GM12878 (cell line): Measurements from ENCODE around the gene CLASRP. TPM values are rescaled to one million over a fixed set of nuclear protein-coding genes. Genes with fewer than 3 reads are reported as not detected.

Experiments
- ATAC-seq: fragments of 200-7000 bp; cut with Tn5 transposase; 3 replicates; pipeline ENCODE4 v1.9.1; 2020; ENCODE audit warnings: mild to moderate bottlenecking, moderate library complexity
- BruUV-seq: library from RNA; stranded (reverse); fragments of 400-500 nt; replicated peaks from 2 replicates; lab custom pipeline; 2021; lab: Mats Ljungman, UMichigan
- CTCF ChIA-PET: fragments of 300-600 bp; sonication (Branson Sonifier 250); formaldehyde crosslinking; extraction: SDS; loops from one replicate; lab custom pipeline; 2021; ENCODE audit warnings: inconsistent platforms; lab: Yijun Ruan, JAX
- POLR2A ChIA-PET: fragments of 350-600 bp; formaldehyde crosslinking; extraction: SDS; loops from one replicate; lab custom pipeline; 2021; ENCODE audit warnings: inconsistent platforms; lab: Charles Lee
- RAD21 ChIA-PET: fragments of 300-600 bp; sonication (Branson Sonifier 250); formaldehyde crosslinking; loops from one replicate; lab custom pipeline; 2023; ENCODE audit warnings: antibody characterized with exemption; ENCODE audit not compliant: unreplicated experiment; lab: Charles Lee
- SMC1A ChIA-PET: fragments of 300-600 bp; sonication (Branson Sonifier 250); formaldehyde crosslinking; loops from one replicate; lab custom pipeline; 2023; ENCODE audit not compliant: unreplicated experiment, uncharacterized antibody; lab: Charles Lee
- DNase-seq: peaks from one replicate; pipeline ENCODE4 v3.0.0-alpha.2; 2011; ENCODE audit warnings: low read depth, low spot score
- FAIRE-seq: peaks from 3 replicates; lab custom pipeline; 2011; peaks lifted over from hg19 to GRCh38; lab: Jason Lieb, UNC
- H2AFZ ChIP-seq: 2 replicates; pipeline ENCODE4 v1.6.0; 2011; ENCODE audit warnings: low read depth, low read length, control low read depth; ENCODE audit not compliant: control insufficient read depth
- H3K27ac ChIP-seq: 2 replicates; pipeline ENCODE4 v1.5.1; 2011; ENCODE audit warnings: control low read depth; ENCODE audit not compliant: control insufficient read depth, insufficient read depth
- H3K27me3 ChIP-seq, 2 experiments: replicated peaks in 1 of 2; 2 replicates each; pipeline versions ENCODE4 v1.6.0 to v1.6.1; 2011; ENCODE audit warnings: low read length in 1 of 2; ENCODE audit not compliant: control insufficient read depth in 2 of 2, insufficient read depth in 2 of 2
- H3K36me3 ChIP-seq, 2 experiments: 2 replicates each; pipeline ENCODE4 v1.5.1; 2011; ENCODE audit warnings: low read length in 1 of 2; ENCODE audit not compliant: control insufficient read depth in 2 of 2, insufficient read depth in 2 of 2
- H3K4me1 ChIP-seq: 2 replicates; pipeline ENCODE4 v1.6.1; 2011; ENCODE audit warnings: mild to moderate bottlenecking, low read length, moderate library complexity, mixed read lengths; ENCODE audit not compliant: control insufficient read depth, insufficient read depth
- H3K4me2 ChIP-seq: 2 replicates; pipeline ENCODE4 v1.6.0; 2011; ENCODE audit warnings: control low read depth; ENCODE audit not compliant: control insufficient read depth, insufficient read depth
- H3K4me3 ChIP-seq: fragments of 200-600 bp; sonication (generic); 2 replicates; pipeline ENCODE4 v1.5.1; 2016
- H3K79me2 ChIP-seq: 2 replicates; pipeline ENCODE4 v1.6.0; 2011; ENCODE audit warnings: low read length; ENCODE audit not compliant: control insufficient read depth, insufficient read depth
- H3K9ac ChIP-seq: 2 replicates; pipeline ENCODE4 v1.8.0; 2011; ENCODE audit warnings: low read length, control low read depth, mixed read lengths; ENCODE audit not compliant: control insufficient read depth, insufficient read depth
- H3K9me3 ChIP-seq: replicated peaks from 3 replicates; pipeline ENCODE4 v1.5.1; 2011; ENCODE audit warnings: mild to moderate bottlenecking, low read length; ENCODE audit not compliant: control insufficient read depth, insufficient read depth
- H4K20me1 ChIP-seq: 2 replicates; pipeline ENCODE4 v1.6.0; 2011; ENCODE audit not compliant: control insufficient read depth, insufficient read depth
- ATF2 ChIP-seq: IDR thresholded peaks from 2 replicates; pipeline ENCODE4 v1.6.1; 2012; ENCODE audit warnings: low read length, inconsistent platforms
- IKZF1 ChIP-seq: fragments of 450-650 bp; conservative IDR thresholded peaks from 2 replicates; pipeline ENCODE4 v1.6.1; 2017; ENCODE audit warnings: antibody characterized with exemption, mild to moderate bottlenecking
- MEF2A ChIP-seq: IDR thresholded peaks from 2 replicates; pipeline ENCODE4 v1.6.1; 2011; ENCODE audit warnings: low read depth, mild to moderate bottlenecking, low read length, moderate library complexity; ENCODE audit not compliant: insufficient read depth
- MEF2B ChIP-seq: fragments of 450-650 bp; IDR thresholded peaks from 2 replicates; pipeline ENCODE4 v1.6.1; 2018; ENCODE audit warnings: mild to moderate bottlenecking, moderate library complexity; ENCODE audit not compliant: partially characterized antibody, poor library complexity, severe bottlenecking
- NKRF ChIP-seq: fragments of 450-650 bp; conservative IDR thresholded peaks from 2 replicates; pipeline ENCODE4 v1.6.1; 2017; ENCODE audit warnings: mild to moderate bottlenecking, moderate library complexity
- NR2C2 ChIP-seq: IDR thresholded peaks from 2 replicates; pipeline ENCODE4 v1.6.1; 2011; ENCODE audit warnings: borderline replicate concordance, low read depth; ENCODE audit not compliant: control insufficient read depth, insufficient read length
- PML ChIP-seq: IDR thresholded peaks from 2 replicates; pipeline ENCODE4 v1.6.1; 2012; ENCODE audit warnings: low read length, inconsistent platforms
- YY1 ChIP-seq: IDR thresholded peaks from 2 replicates; pipeline ENCODE4 v1.6.1; 2011; ENCODE audit warnings: low read depth, mild to moderate bottlenecking, low read length
- ZNF207 ChIP-seq: fragments of 450-650 bp; IDR thresholded peaks from 2 replicates; pipeline ENCODE4 v1.6.1; 2014; ENCODE audit warnings: antibody characterized with exemption, mild to moderate bottlenecking, borderline replicate concordance
- ZNF384 ChIP-seq: IDR thresholded peaks from 2 replicates; pipeline ENCODE4 v1.6.1; 2012; ENCODE audit warnings: low read depth, mild to moderate bottlenecking, low read length, improper control_type of control experiment, borderline replicate concordance
- WGBS: methylation state at CpG from one replicate; pipeline ENCODE4 v1.1.6; 2016; ENCODE audit warnings: low lambda C conversion rate; ENCODE audit not compliant: insufficient replicate concordance, insufficient coverage; ENCODE audit errors: missing lambda C conversion rate; 5-methylcytosine and 5-hydroxymethylcytosine counted together
- in situ Hi-C: fragments of 300-500 bp; cut with MboI; formaldehyde crosslinking; loops from 9 replicates; pipeline ENCODE4 v1.14.3; 2018; ENCODE audit warnings: mixed read lengths
- intact Hi-C: fragments of 100-400 bp; cut with micrococcal nuclease; formaldehyde crosslinking; loops from one replicate; pipeline ENCODE4 v1.14.2; 2022; ENCODE audit not compliant: unreplicated experiment
- polyA plus RNA-seq, 11 experiments: library from polyadenylated mRNA; depleted of rRNA in 4 of 11; unstranded in 6 of 11; stranded (reverse) in 5 of 11; fragments of >200 nt; fragmentation: Nextera tagmentation in 4 of 11; fragmentation: Illumina TruSeq in 1 of 11; extraction: Ambion mirVana in 4 of 11; extraction: Trizol in 1 of 11; gene quantifications; 1 replicate in 1 of 11; 2 replicates in 10 of 11; pipeline versions ENCODE4 v1.2.1 to v1.2.3, GENCODE V29; 2011 to 2016; ENCODE audit warnings: inconsistent platforms in 2 of 11, missing spikeins in 2 of 11, low read depth in 1 of 11
- total RNA-seq, 4 experiments: library from RNA; depleted of rRNA in 3 of 4; stranded (reverse); fragments of >200 nt in 3 of 4; fragmentation: Illumina TruSeq in 1 of 4; extraction: Trizol in 1 of 4; gene quantifications; 2 replicates each; pipeline versions ENCODE4 v1.2.1 to v1.2.3, GENCODE V29; 2013 to 2021
- TF ChIP-seq, protein P1 (sequence below): fragments of 450-650 bp; IDR thresholded peaks from 2 replicates; pipeline ENCODE4 v1.6.1; 2016; ENCODE audit warnings: mild to moderate bottlenecking
- TF ChIP-seq, protein P2 (sequence below): IDR thresholded peaks from 2 replicates; pipeline ENCODE4 v1.6.1; 2011; ENCODE audit warnings: borderline replicate concordance, low read depth, mild to moderate bottlenecking, moderate library complexity, low read length; ENCODE audit not compliant: insufficient read depth, poor library complexity, severe bottlenecking

The CLASRP gene
- total and polyA plus RNA-seq, 10 of the 15 experiments (the other 5 are each of a cell fraction or from before 2014, with no cell fraction given) = 0.68 to 75.8 (median 30.2) TPM

GRCh38 chr19:45041125-45041524, 2.3 kb downstream of the CLASRP start:
- BruUV-seq = no TSS peak
- DNase-seq = no peak
- peak overlapping the region; percentile 30; the same call in 1 of the 2 replicates for H3K4me3 ChIP-seq
- H2AFZ ChIP-seq = no peak overlapping the region
- ChIA-PET CTCF (interaction anchor here (0.6 to 1.6 kb wide), 7 partner anchors 10 to 970 kb away, joined by 3 to 8 read pairs (median 4); partner anchors contain the start of gene RELB), SMC1A (interaction anchor here (0.9 to 2.8 kb wide), 4 partner anchors 11 to 24 kb away, joined by 3 to 9 read pairs (median 6); no protein-coding TSS in a partner anchor), RAD21 (interaction anchor here (1.8 to 3.3 kb wide), 3 partner anchors 18 to 51 kb away, joined by 5 to 21 read pairs (median 16); no protein-coding TSS in a partner anchor), POLR2A (interaction anchor here (0.6 to 1.6 kb wide), 4 partner anchors 10 to 83 kb away, joined by 4 to 8 read pairs (median 5); partner anchors contain the start of gene PPP1R37)
- peak overlapping the region; percentile 16; the same call in 1 of the 2 replicates for H3K27ac ChIP-seq
- WGBS = 76% methylated on average over 6 of the region's 6 CpGs
- FAIRE-seq = no peak
- H3K4me1 ChIP-seq = peaks cover 13% of the 10 kb centered on the region
- intact Hi-C loops (no loop called here), in situ Hi-C loops (no loop called here)
- H3K9ac ChIP-seq = no peak overlapping the region
- H4K20me1 ChIP-seq = peaks cover 7% of the 10 kb centered on the region; the same call in 1 of the 2 replicates
- H3K79me2 ChIP-seq = peaks cover 57% of the 10 kb centered on the region
- H3K4me2 ChIP-seq = peak overlapping the region; percentile 73
- no peaks in the 10 kb centered on the region for H3K27me3 ChIP-seq
- H3K36me3 ChIP-seq = peaks cover 14 to 37% of the 10 kb centered on the region in 2 experiments; a peak in 3 of 4 replicates
- ATAC-seq = no peak
- no peaks in the 10 kb centered on the region for H3K9me3 ChIP-seq
- TF ChIP-seq MEF2A (no peak), NKRF (no peak), IKZF1 (peak; percentile 42; the same call in 1 of the 2 replicates), ZNF384 (peak; percentile 69; the same call in 1 of the 2 replicates), ATF2 (no peak), MEF2B (no peak), YY1 (no peak), ZNF207 (no peak), PML (no peak), NR2C2 (no peak)
- TF ChIP-seq, protein P1, sequence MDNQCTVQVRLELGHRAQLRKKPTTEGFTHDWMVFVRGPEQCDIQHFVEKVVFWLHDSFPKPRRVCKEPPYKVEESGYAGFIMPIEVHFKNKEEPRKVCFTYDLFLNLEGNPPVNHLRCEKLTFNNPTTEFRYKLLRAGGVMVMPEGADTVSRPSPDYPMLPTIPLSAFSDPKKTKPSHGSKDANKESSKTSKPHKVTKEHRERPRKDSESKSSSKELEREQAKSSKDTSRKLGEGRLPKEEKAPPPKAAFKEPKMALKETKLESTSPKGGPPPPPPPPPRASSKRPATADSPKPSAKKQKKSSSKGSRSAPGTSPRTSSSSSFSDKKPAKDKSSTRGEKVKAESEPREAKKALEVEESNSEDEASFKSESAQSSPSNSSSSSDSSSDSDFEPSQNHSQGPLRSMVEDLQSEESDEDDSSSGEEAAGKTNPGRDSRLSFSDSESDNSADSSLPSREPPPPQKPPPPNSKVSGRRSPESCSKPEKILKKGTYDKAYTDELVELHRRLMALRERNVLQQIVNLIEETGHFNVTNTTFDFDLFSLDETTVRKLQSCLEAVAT = 0 out of 2 replicates have a peak, but pooled peaks have one; percentile 21
- TF ChIP-seq, protein P2, sequence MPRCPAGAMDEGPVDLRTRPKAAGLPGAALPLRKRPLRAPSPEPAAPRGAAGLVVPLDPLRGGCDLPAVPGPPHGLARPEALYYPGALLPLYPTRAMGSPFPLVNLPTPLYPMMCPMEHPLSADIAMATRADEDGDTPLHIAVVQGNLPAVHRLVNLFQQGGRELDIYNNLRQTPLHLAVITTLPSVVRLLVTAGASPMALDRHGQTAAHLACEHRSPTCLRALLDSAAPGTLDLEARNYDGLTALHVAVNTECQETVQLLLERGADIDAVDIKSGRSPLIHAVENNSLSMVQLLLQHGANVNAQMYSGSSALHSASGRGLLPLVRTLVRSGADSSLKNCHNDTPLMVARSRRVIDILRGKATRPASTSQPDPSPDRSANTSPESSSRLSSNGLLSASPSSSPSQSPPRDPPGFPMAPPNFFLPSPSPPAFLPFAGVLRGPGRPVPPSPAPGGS = no peak
